Brain microvascular endothelial cell (primary cell): ENCODE measurements around the gene ELAVL1.

Experiments
- DNase-seq: peaks from one replicate; pipeline ENCODE4 v3.0.0-alpha.2; 2020
- H3K27ac ChIP-seq: fragments of 250-450 bp; sonication (Bioruptor Pico); 2 replicates; pipeline ENCODE4 v1.5.1; 2020; ENCODE audit warnings: mild to moderate bottlenecking, moderate library complexity
- H3K27me3 ChIP-seq: fragments of 250-450 bp; sonication (Bioruptor Pico); replicated peaks from 2 replicates; pipeline ENCODE4 v1.5.1; 2020; ENCODE audit warnings: mild to moderate bottlenecking
- H3K36me3 ChIP-seq: fragments of 250-450 bp; sonication (Bioruptor Pico); replicated peaks from 2 replicates; pipeline ENCODE4 v1.5.1; 2020; ENCODE audit warnings: mild to moderate bottlenecking
- H3K4me3 ChIP-seq: 2 replicates; pipeline ENCODE4 v1.5.1; 2011; ENCODE audit warnings: low read depth, mild to moderate bottlenecking, control low read depth, low read length, moderate library complexity
- in situ Hi-C: cut with HindIII; loops from 2 replicates; pipeline ENCODE4 v1.10.0; 2017; ENCODE audit warnings: low sequenced_read_pairs, low pct_ligation_motif_present
- TF ChIP-seq, protein P1 (sequence below): IDR thresholded peaks from 2 replicates; pipeline ENCODE4 v1.5.1; 2011; ENCODE audit warnings: low read depth, mild to moderate bottlenecking, moderate library complexity, low read length, control low read depth, inconsistent platforms; ENCODE audit errors: missing control alignments

ELAVL1 gene

DNA sequence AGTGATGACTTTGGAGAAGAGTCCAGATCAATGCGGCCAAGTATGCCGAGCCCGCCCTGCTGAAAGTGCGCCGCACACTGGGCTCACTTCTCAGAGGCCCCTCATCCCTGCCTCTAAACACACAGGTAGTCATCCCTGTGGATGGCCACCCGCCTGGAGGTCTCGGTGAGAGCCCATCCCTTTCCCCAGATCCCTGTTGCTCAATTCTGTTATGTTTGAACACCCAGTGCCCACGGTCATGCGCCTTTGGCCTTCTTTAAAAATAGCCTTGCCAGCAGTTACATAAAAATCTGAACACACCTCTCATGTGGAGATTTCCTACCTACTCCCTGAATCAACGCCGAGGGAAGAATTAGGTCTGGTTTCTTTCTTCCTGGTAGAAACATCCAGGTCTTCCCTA is 11.9 kb downstream of the ELAVL1 start:
- TF ChIP-seq, protein P1, sequence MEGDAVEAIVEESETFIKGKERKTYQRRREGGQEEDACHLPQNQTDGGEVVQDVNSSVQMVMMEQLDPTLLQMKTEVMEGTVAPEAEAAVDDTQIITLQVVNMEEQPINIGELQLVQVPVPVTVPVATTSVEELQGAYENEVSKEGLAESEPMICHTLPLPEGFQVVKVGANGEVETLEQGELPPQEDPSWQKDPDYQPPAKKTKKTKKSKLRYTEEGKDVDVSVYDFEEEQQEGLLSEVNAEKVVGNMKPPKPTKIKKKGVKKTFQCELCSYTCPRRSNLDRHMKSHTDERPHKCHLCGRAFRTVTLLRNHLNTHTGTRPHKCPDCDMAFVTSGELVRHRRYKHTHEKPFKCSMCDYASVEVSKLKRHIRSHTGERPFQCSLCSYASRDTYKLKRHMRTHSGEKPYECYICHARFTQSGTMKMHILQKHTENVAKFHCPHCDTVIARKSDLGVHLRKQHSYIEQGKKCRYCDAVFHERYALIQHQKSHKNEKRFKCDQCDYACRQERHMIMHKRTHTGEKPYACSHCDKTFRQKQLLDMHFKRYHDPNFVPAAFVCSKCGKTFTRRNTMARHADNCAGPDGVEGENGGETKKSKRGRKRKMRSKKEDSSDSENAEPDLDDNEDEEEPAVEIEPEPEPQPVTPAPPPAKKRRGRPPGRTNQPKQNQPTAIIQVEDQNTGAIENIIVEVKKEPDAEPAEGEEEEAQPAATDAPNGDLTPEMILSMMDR: no peak
- Histone ChIP-seq H3K4me3 (no peak overlapping the region), H3K27me3 (no peaks in the 10 kb centered on the region), H3K36me3 (peaks cover 22% of the 10 kb centered on the region), H3K27ac (no peak overlapping the region)
- DNase-seq: no peak
- in situ Hi-C loops: no loop called here

DNA sequence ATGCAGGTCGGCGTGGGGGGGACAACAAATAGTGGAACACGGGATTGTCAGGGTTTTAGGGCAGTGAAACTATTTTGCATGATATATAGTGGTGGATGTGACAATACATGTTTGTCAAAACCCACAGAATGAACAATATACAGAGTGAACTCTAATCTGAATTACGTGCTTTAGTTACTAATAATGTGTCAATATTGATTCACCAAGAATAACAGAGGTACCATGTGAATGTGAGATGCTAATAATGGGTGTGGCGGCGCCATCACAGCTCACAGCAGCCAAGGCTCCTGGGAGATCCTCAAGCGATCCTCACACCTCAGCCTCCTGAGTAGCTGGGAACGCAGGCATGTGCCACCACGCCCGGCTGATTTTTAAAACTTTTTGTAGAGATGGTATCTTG is 12.9 kb downstream of the ELAVL1 start:
- H3K4me3 ChIP-seq: no peak overlapping the region
- no peaks in the 10 kb centered on the region for H3K27me3 ChIP-seq
- in situ Hi-C loops: no loop called here
- TF ChIP-seq, protein P1: no peak
- peaks cover 24% of the 10 kb centered on the region for H3K36me3 ChIP-seq
- no peak for DNase-seq
- H3K27ac ChIP-seq: no peak overlapping the region

DNA sequence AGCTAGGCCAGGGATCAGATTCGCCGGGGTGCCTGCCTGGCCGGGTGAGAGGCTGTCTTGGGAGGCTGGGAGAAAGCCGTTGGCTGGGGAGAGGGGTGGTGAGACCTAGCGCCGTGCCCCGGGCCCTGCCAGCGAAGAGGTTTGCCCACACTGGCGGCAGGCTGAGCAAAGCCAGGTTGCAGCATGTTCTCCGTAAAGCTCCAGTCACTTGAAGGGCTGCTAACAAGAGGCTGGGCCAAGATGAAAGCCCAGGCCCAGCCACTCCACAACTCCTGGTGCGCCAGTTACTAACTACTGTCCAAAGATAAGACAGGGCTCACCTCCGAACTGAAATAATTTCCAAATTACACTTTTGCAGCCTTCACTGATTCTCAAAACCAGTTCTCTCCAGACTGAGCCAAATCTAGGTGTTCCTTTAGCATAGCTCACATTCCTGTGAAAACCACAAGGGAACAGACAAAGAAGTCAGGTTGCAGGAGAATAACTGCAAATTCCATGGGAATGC is 16.3 kb downstream of the ELAVL1 start:
- TF ChIP-seq, protein P1: no peak
- Histone ChIP-seq H3K36me3 (peaks cover 29% of the 10 kb centered on the region), H3K27ac (no peak overlapping the region), H3K4me3 (no peak overlapping the region), H3K27me3 (no peaks in the 10 kb centered on the region)
- in situ Hi-C loops: no loop called here
- no peak for DNase-seq

DNA sequence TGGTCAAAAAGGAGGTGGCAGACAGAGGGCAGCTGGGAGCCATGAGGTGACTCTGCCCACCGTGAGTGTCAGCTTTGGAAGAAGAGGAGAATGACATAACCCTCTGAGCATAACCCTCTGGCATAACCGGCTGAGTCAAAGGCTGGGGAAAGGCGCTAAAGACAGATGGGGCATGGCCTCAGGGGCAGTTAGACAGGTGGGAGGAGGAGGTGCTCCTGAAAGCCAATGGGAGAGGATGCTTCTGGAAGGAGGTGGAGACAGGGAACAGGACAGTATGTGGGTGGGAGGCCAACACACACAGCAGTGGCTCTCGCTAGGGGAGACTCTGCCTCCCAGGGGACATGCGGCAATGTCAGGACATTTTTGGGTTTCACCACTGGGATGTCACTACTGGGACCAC is 17.1 kb downstream of the ELAVL1 start:
- Histone ChIP-seq H3K4me3 (no peak overlapping the region), H3K27ac (no peak overlapping the region), H3K36me3 (peaks cover 34% of the 10 kb centered on the region), H3K27me3 (no peaks in the 10 kb centered on the region)
- in situ Hi-C loops: no loop called here
- TF ChIP-seq, protein P1: no peak
- no peak for DNase-seq

DNA sequence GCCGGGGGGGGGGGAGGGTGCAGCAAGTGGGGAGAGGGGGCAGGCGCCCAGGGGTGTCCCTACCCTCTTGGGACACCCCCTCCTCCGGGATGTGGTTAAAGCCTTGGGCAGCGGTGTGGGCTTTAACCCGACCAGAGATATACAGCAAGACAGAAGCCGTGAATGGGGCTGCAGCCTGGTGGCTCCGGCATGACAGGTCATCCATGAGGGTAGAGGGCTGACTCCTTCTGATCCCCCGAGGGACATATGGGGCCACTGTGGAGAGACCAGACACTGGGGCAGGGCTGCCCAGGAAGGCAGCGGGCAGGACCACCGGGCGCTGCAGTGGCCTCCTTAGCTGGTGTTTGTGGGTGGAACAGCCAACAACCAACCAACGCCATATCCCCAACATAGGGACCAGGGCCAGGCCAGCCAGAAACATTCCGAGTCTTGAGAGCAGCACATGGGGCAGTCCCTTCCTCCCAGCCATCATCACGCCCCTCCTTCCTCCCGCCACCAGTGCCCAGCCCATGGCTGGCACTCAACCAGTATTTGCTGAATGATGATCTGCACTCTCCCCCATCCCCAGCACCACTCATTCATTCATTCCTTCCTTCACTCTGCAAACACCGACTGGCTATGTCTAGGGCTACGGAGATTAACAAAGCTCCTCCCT is 18.2 kb downstream of the ELAVL1 start:
- H3K4me3 ChIP-seq: no peak overlapping the region

More for the DNA sequence above, 18.2 kb downstream of the ELAVL1 start:
- in situ Hi-C loops: no loop called here
- Histone ChIP-seq H3K27ac (no peak overlapping the region), H3K27me3 (no peaks in the 10 kb centered on the region), H3K36me3 (peaks cover 43% of the 10 kb centered on the region)
- TF ChIP-seq, protein P1: no peak
- DNase-seq: no peak
